K562 (cell line): ENCODE measurements around the gene SLC22A16. TPM values are rescaled to one million over a fixed set of nuclear protein-coding genes. Genes with fewer than 3 reads are reported as not detected.

Experiments used
- ATAC-seq: fragments of 200-7000 bp; cut with Tn5 transposase; 3 replicates; pipeline ENCODE4 v1.9.1; 2020; ENCODE audit warnings: moderate library complexity
- BruUV-seq: library from RNA; stranded (reverse); fragments of 400-500 nt; replicated peaks from 2 replicates; lab custom pipeline; 2021; lab: Mats Ljungman, UMichigan
- CTCF ChIA-PET: fragments of 300-600 bp; formaldehyde crosslinking; extraction: SDS; loops from one replicate; lab custom pipeline; 2021; ENCODE audit warnings: low intra/inter-chr PET ratio; lab: Yijun Ruan, JAX
- POLR2A ChIA-PET: fragments of 300-600, 350-650 bp; sonication (Branson Sonifier 250); formaldehyde crosslinking; extraction: SDS; loops from one replicate; lab custom pipeline; 2021; ENCODE audit warnings: antibody characterized with exemption, inconsistent platforms; lab: Yijun Ruan, JAX
- DNase-seq, 4 experiments: peaks; one replicate each; pipeline versions ENCODE4 v3.0.0 to v3.0.0-alpha.2; 2011 to 2018; ENCODE audit warnings: low spot score in 3 of 4, mixed read lengths in 3 of 4; ENCODE audit errors: extremely low read depth in 1 of 4
- FAIRE-seq: peaks from 2 replicates; lab custom pipeline; 2011; peaks lifted over from hg19 to GRCh38; lab: Jason Lieb, UNC
- H2AFZ ChIP-seq: 2 replicates; pipeline ENCODE4 v1.6.0; 2011; ENCODE audit warnings: low read depth, low read length, control low read depth, inconsistent platforms
- H3K27ac ChIP-seq: fragments of 200-600 bp; 3 replicates; pipeline ENCODE4 v1.8.0; 2011; ENCODE audit warnings: low read depth, mild to moderate bottlenecking, control low read depth, inconsistent platforms, low read length, moderate library complexity, mixed read lengths; ENCODE audit errors: extremely low read depth
- H3K27me3 ChIP-seq, 2 experiments: fragments of 300-600 bp in 1 of 2; 2 replicates in 1 of 2; 3 replicates in 1 of 2; pipeline versions ENCODE4 v1.6.0 to v1.8.0; 2011; ENCODE audit warnings: inconsistent platforms in 2 of 2, low read length in 2 of 2, mild to moderate bottlenecking in 1 of 2, mixed read lengths in 1 of 2, moderate library complexity in 1 of 2; ENCODE audit not compliant: control insufficient read depth in 2 of 2, insufficient read depth in 2 of 2
- H3K36me3 ChIP-seq: fragments of 300-600 bp; 3 replicates; pipeline ENCODE4 v1.8.0; 2011; ENCODE audit warnings: mild to moderate bottlenecking, low read length, inconsistent platforms; ENCODE audit not compliant: control insufficient read depth, insufficient read depth
- H3K4me1 ChIP-seq, 2 experiments: fragments of 200-600 bp in 1 of 2; replicated peaks in 1 of 2; 2 replicates in 1 of 2; 3 replicates in 1 of 2; pipeline versions ENCODE4 v1.5.1 to v1.8.0; 2011; ENCODE audit warnings: inconsistent platforms in 2 of 2, low read length in 2 of 2, mild to moderate bottlenecking in 1 of 2, mixed read lengths in 1 of 2, moderate library complexity in 1 of 2; ENCODE audit not compliant: control insufficient read depth in 2 of 2, insufficient read depth in 2 of 2
- H3K4me2 ChIP-seq: 2 replicates; pipeline ENCODE4 v1.6.1; 2011; ENCODE audit warnings: low read length, control low read depth, inconsistent platforms, mixed read lengths; ENCODE audit not compliant: insufficient read depth
- H3K4me3 ChIP-seq: fragments of 200-600 bp; sonication (generic), shearing (Covaris generic); 2 replicates; pipeline ENCODE4 v1.5.1; 2016; ENCODE audit warnings: control low read depth, inconsistent platforms
- H3K79me2 ChIP-seq: fragments of 200-600 bp; 3 replicates; pipeline ENCODE4 v1.8.0; 2011; ENCODE audit warnings: low read length, inconsistent platforms; ENCODE audit not compliant: control insufficient read depth, insufficient read depth
- H3K9ac ChIP-seq, 2 experiments: 2 replicates each; pipeline versions ENCODE4 v1.6.0 to v1.6.1; 2011; ENCODE audit warnings: low read depth in 2 of 2, low read length in 2 of 2, control low read depth in 1 of 2, inconsistent platforms in 1 of 2, mild to moderate bottlenecking in 1 of 2, mixed read lengths in 1 of 2; ENCODE audit not compliant: insufficient read depth in 1 of 2
- H3K9me1 ChIP-seq: one replicate; pipeline ENCODE4 v1.6.0; 2011; ENCODE audit warnings: inconsistent platforms, mild to moderate bottlenecking, low read length, moderate library complexity; ENCODE audit not compliant: control insufficient read depth, insufficient read depth
- H3K9me3 ChIP-seq: replicated peaks from 2 replicates; pipeline ENCODE4 v1.5.1; 2011; ENCODE audit warnings: low read depth, low read length, inconsistent platforms; ENCODE audit not compliant: control insufficient read depth, insufficient read depth
- H4K20me1 ChIP-seq: replicated peaks from 2 replicates; pipeline ENCODE4 v1.6.1; 2011; ENCODE audit warnings: low read length, inconsistent platforms, mixed read lengths; ENCODE audit not compliant: control insufficient read depth, insufficient read depth
- ADNP ChIP-seq: fragments of 200-800 bp; sonication (Bioruptor generic); IDR thresholded peaks from 2 replicates; pipeline ENCODE4 v1.6.1; 2016; ENCODE audit warnings: missing genetic modification characterization, missing compliant biosample characterization
- CEBPB ChIP-seq: fragments of 450-650 bp; IDR thresholded peaks from 2 replicates; pipeline ENCODE4 v1.6.1; 2016; ENCODE audit warnings: missing genetic modification characterization, missing compliant biosample characterization
- FOXA3 ChIP-seq, 2 experiments: fragments of 450-650 bp in 1 of 2; sonication (generic) in 1 of 2; formaldehyde crosslinking; IDR thresholded peaks in 1 of 2; conservative IDR thresholded peaks in 1 of 2; 2 replicates each; pipeline versions ENCODE4 v1.4.0 to v1.8.0; 2020 to 2022; ENCODE audit warnings: mild to moderate bottlenecking in 2 of 2, missing genetic modification reagents in 1 of 2
- GABPA ChIP-seq: fragments of 200-800 bp; sonication (Bioruptor generic); conservative IDR thresholded peaks from 2 replicates; pipeline ENCODE4 v1.6.1; 2016; ENCODE audit warnings: low read depth, missing genetic modification characterization, missing compliant biosample characterization
- MED1 ChIP-seq: sonication (generic); formaldehyde crosslinking; IDR thresholded peaks from 2 replicates; pipeline ENCODE4 v1.8.1; 2023; ENCODE audit warnings: missing genetic modification reagents, borderline replicate concordance
- MEF2A ChIP-seq: IDR thresholded peaks from 2 replicates; pipeline ENCODE4 v1.6.1; 2011; ENCODE audit warnings: low read depth, mild to moderate bottlenecking, low read length, moderate library complexity; ENCODE audit not compliant: control insufficient read depth
- MEF2D ChIP-seq: conservative IDR thresholded peaks from 2 replicates; pipeline ENCODE4 v1.6.1; 2016; ENCODE audit warnings: low read depth, missing genetic modification characterization, missing compliant biosample characterization
- PML ChIP-seq: IDR thresholded peaks from 2 replicates; pipeline ENCODE4 v1.6.1; 2012; ENCODE audit warnings: low read length, inconsistent platforms
- PRPF4 ChIP-seq: fragments of 200-400 bp; formaldehyde crosslinking; IDR thresholded peaks from one replicate; pipeline ENCODE4 v1.6.1; 2017; ENCODE audit warnings: low read length, low read depth, mild to moderate bottlenecking; ENCODE audit not compliant: insufficient read depth, poor library complexity, severe bottlenecking
- TCF3 ChIP-seq: sonication (generic); formaldehyde crosslinking; IDR thresholded peaks from 2 replicates; pipeline ENCODE4 v1.4.0; 2020; ENCODE audit warnings: mild to moderate bottlenecking, missing genetic modification reagents
- ZKSCAN8 ChIP-seq: fragments of 200-800 bp; sonication (Bioruptor generic); IDR thresholded peaks from 2 replicates; pipeline ENCODE4 v1.6.1; 2016; ENCODE audit warnings: missing genetic modification characterization, missing compliant biosample characterization
- ZNF316 ChIP-seq: fragments of 450-650 bp; IDR thresholded peaks from 2 replicates; pipeline ENCODE4 v1.6.1; 2016
- WGBS: fragments of 100-300 bp; shearing (Covaris generic); methylation state at CpG from one replicate; pipeline ENCODE4 v1.1.6; 2016; ENCODE audit warnings: low coverage, mixed read lengths; ENCODE audit not compliant: insufficient coverage; ENCODE audit errors: missing lambda C conversion rate; 5-methylcytosine and 5-hydroxymethylcytosine counted together
- in situ Hi-C: fragments of 300-500 bp; cut with MboI; formaldehyde crosslinking; loops from 4 replicates; pipeline ENCODE4 v1.15.0; 2018; ENCODE audit warnings: inconsistent platforms, mixed read lengths
- intact Hi-C: fragments of 100-400 bp; cut with micrococcal nuclease; formaldehyde crosslinking; loops from 2 replicates; pipeline ENCODE4 v1.14.2; 2022
- polyA plus RNA-seq, 8 experiments: library from polyadenylated mRNA; depleted of rRNA in 4 of 8; stranded (reverse) in 5 of 8; unstranded in 3 of 8; fragments of >200 nt; fragmentation: Nextera tagmentation in 2 of 8; fragmentation: Illumina TruSeq in 1 of 8; extraction: Ambion mirVana in 2 of 8; extraction: Trizol in 1 of 8; gene quantifications; 2 replicates each; pipeline versions ENCODE4 v1.2.1 to v1.2.3, GENCODE V29; 2011 to 2014; ENCODE audit warnings: inconsistent platforms in 1 of 8, missing spikeins in 1 of 8
- total RNA-seq, 7 experiments: library from RNA; depleted of rRNA in 6 of 7; stranded (reverse); fragments of >200 nt in 6 of 7; fragmentation: Illumina TruSeq in 2 of 7; extraction: Trizol in 2 of 7; gene quantifications; 2 replicates each; pipeline versions ENCODE4 v1.2.1 to v1.2.3, GENCODE V29; 2011 to 2021; ENCODE audit warnings: low replicate concordance in 1 of 7
- TF ChIP-seq, protein P1 (sequence below): sonication (generic); formaldehyde crosslinking; IDR thresholded peaks from 2 replicates; pipeline ENCODE4 v1.8.0; 2022; ENCODE audit warnings: missing genetic modification reagents, mild to moderate bottlenecking, moderate library complexity, borderline replicate concordance
- TF ChIP-seq, protein P2 (sequence below): sonication (generic); formaldehyde crosslinking; IDR thresholded peaks from 2 replicates; pipeline ENCODE4 v1.8.0; 2022; ENCODE audit warnings: mild to moderate bottlenecking, missing genetic modification reagents
- TF ChIP-seq, protein P3 (sequence below): sonication (generic); formaldehyde crosslinking; IDR thresholded peaks from 2 replicates; pipeline ENCODE4 v1.9.0; 2022; ENCODE audit warnings: mild to moderate bottlenecking, missing genetic modification reagents
- TF ChIP-seq, protein P4 (sequence below): sonication (generic); formaldehyde crosslinking; IDR thresholded peaks from 2 replicates; pipeline ENCODE4 v1.9.0; 2022; ENCODE audit warnings: mild to moderate bottlenecking, missing genetic modification reagents
- TF ChIP-seq, protein P5 (sequence below): sonication (generic); formaldehyde crosslinking; IDR thresholded peaks from 2 replicates; pipeline ENCODE4 v1.5.0; 2020; ENCODE audit warnings: missing genetic modification reagents

The SLC22A16 gene
- total and polyA plus RNA-seq, 9 of the 15 experiments (the other 6 are each of a cell fraction or from before 2014, with no cell fraction given) = not detected

DNA sequence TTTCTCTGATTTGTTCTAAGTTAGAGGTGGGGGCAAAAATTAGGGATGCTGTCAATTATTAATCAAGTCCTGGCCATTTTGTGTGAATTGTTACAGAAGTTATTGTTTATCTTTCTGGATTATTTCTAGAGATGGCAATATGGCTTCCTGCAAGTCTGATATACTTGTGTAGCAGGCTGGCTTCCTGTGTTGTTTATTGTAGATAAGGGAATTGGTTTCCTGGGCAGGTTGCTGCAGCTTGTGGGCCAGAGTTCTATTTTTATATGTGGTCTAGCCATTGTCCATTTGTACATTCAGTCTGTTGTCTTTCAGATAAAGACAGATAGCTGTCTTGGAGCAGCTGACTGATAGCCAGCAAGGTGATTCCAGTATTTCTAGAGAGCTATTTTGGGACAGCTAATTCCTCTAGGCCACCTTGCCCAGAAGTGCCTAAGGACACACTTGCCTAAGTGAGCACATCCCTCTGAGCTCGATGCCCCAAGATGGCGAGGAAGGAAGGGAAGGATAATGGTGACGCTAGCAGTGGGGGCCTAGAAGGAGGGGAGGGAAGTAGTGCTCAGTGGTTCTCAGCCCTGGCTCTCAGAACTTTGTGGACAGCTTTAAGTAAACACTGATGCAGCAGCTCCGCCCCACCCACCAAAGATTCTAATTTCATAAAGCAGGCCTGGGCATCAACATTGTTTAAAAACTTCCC lies 86.6 kb downstream of the SLC22A16 start:
- no peaks in the 10 kb centered on the region for H3K9me3 ChIP-seq
- ATAC-seq (peak; percentile 42; the same call in 1 of the 3 replicates), DNase-seq (peak in 1 of 4 experiments; percentile 23), FAIRE-seq (no peak)
- no peaks in the 10 kb centered on the region for H3K9me1 ChIP-seq
- WGBS = 0% methylated on average over 4 of the region's 4 CpGs
- H3K79me2 ChIP-seq = no peaks in the 10 kb centered on the region
- peaks cover 0 to 3% of the 10 kb centered on the region in 2 experiments; a peak in 2 of 5 replicates for H3K4me1 ChIP-seq
- intact Hi-C loops (loop anchor here (1.0 to 10.0 kb wide), 4 partner anchors 353 to 863 kb away; no protein-coding TSS in a partner anchor), in situ Hi-C loops (loop anchor here (5.0 to 25.0 kb wide), 4 partner anchors 215 to 853 kb away; partner anchors contain the start of gene WASF1)
- CTCF ChIA-PET = interaction anchor here (1.3 to 1.9 kb wide), 5 partner anchors 210 to 863 kb away, joined by 3 to 15 read pairs (median 7); partner anchors contain the start of genes CDC40 and WASF1
- no TSS peak for BruUV-seq
- POLR2A ChIA-PET = interaction anchor here (0.6 kb wide), 2 partner anchors 51 to 223 kb away, joined by 3 read pairs; no protein-coding TSS in a partner anchor
- no peak overlapping the region for H3K9ac ChIP-seq
- H2AFZ ChIP-seq = no peak overlapping the region
- peaks cover 0 to 12% of the 10 kb centered on the region in 2 experiments; a peak in 2 of 5 replicates for H3K27me3 ChIP-seq
- H3K4me3 ChIP-seq = no peak overlapping the region
- H3K36me3 ChIP-seq = no peaks in the 10 kb centered on the region
- H4K20me1 ChIP-seq = no peaks in the 10 kb centered on the region
- H3K4me2 ChIP-seq = no peak overlapping the region
- H3K27ac ChIP-seq = no peak overlapping the region
- TF ChIP-seq MEF2D (tag) = peak; percentile 98
- peak; percentile 76; the same call in 1 of the 2 replicates for TF ChIP-seq ZKSCAN8 (CRISPR knock-in tag)
- TF ChIP-seq, protein P1, sequence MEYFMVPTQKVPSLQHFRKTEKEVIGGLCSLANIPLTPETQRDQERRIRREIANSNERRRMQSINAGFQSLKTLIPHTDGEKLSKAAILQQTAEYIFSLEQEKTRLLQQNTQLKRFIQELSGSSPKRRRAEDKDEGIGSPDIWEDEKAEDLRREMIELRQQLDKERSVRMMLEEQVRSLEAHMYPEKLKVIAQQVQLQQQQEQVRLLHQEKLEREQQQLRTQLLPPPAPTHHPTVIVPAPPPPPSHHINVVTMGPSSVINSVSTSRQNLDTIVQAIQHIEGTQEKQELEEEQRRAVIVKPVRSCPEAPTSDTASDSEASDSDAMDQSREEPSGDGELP (CRISPR knock-in tag) = peak; percentile 42; the same call in 1 of the 2 replicates
- TF ChIP-seq GABPA (tag) = peak; percentile 48; the same call in 1 of the 2 replicates
- TF ChIP-seq MED1 = no peak
- TF ChIP-seq, protein P2, sequence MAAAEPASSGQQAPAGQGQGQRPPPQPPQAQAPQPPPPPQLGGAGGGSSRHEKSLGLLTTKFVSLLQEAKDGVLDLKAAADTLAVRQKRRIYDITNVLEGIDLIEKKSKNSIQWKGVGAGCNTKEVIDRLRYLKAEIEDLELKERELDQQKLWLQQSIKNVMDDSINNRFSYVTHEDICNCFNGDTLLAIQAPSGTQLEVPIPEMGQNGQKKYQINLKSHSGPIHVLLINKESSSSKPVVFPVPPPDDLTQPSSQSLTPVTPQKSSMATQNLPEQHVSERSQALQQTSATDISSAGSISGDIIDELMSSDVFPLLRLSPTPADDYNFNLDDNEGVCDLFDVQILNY (CRISPR knock-in tag) = no peak
- no peak for TF ChIP-seq ADNP (tag)
- TF ChIP-seq, protein P3, sequence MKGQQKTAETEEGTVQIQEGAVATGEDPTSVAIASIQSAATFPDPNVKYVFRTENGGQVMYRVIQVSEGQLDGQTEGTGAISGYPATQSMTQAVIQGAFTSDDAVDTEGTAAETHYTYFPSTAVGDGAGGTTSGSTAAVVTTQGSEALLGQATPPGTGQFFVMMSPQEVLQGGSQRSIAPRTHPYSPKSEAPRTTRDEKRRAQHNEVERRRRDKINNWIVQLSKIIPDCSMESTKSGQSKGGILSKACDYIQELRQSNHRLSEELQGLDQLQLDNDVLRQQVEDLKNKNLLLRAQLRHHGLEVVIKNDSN (CRISPR knock-in tag) = no peak
- TF ChIP-seq PRPF4 = no peak
- TF ChIP-seq, protein P4, sequence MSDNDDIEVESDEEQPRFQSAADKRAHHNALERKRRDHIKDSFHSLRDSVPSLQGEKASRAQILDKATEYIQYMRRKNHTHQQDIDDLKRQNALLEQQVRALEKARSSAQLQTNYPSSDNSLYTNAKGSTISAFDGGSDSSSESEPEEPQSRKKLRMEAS (CRISPR knock-in tag) = no peak
- TF ChIP-seq PML = peak; percentile 49; the same call in 1 of the 2 replicates
- peak; percentile 52; the same call in 1 of the 2 replicates for TF ChIP-seq MEF2A
- TF ChIP-seq FOXA3 (CRISPR knock-in tag; conservative IDR thresholded peaks at IDR 0.05 in 1 of 2, IDR thresholded peaks at IDR 0.05 in 1 of 2) = peak in 1 of 2 experiments; percentile 71; a peak in 2 of 4 replicates
- no peak for TF ChIP-seq CEBPB
- TF ChIP-seq TCF3 (CRISPR knock-in tag) = peak; percentile 76
- TF ChIP-seq, protein P5, sequence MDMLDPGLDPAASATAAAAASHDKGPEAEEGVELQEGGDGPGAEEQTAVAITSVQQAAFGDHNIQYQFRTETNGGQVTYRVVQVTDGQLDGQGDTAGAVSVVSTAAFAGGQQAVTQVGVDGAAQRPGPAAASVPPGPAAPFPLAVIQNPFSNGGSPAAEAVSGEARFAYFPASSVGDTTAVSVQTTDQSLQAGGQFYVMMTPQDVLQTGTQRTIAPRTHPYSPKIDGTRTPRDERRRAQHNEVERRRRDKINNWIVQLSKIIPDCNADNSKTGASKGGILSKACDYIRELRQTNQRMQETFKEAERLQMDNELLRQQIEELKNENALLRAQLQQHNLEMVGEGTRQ = no peak
- no peak for TF ChIP-seq ZNF316
